ENCODE measurements around the gene RAI2.

The RAI2 gene

DNA sequence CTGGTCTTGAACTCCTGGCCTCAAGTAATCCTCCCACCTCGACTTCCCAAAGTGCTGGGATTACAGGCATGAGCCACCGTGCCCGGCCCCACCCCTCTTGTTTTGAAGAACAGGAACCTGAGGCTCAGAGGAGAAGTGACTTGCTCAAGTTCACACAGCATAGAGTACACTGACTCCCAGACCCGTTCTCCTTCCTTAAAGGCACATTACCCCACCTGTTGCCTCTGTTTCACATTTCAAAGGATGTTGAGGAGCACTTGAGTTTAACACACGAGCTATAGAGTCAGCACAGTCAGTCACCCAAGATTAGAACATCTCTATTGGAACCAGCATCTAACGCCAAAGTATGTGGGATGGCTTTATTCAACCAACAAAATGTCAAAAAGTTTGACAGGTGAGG is 51.1 kb downstream of the RAI2 start:
- no peak for TF ChIP-seq POLR2A (IDR thresholded peaks at IDR 0.05; ENCODE audit: extremely low read depth, insufficient read length)
- TF ChIP-seq, protein P1, sequence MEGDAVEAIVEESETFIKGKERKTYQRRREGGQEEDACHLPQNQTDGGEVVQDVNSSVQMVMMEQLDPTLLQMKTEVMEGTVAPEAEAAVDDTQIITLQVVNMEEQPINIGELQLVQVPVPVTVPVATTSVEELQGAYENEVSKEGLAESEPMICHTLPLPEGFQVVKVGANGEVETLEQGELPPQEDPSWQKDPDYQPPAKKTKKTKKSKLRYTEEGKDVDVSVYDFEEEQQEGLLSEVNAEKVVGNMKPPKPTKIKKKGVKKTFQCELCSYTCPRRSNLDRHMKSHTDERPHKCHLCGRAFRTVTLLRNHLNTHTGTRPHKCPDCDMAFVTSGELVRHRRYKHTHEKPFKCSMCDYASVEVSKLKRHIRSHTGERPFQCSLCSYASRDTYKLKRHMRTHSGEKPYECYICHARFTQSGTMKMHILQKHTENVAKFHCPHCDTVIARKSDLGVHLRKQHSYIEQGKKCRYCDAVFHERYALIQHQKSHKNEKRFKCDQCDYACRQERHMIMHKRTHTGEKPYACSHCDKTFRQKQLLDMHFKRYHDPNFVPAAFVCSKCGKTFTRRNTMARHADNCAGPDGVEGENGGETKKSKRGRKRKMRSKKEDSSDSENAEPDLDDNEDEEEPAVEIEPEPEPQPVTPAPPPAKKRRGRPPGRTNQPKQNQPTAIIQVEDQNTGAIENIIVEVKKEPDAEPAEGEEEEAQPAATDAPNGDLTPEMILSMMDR (IDR thresholded peaks at IDR 0.05; ENCODE audit: low read depth, low read length), result no peak
- H3K4me3 ChIP-seq (ENCODE audit: low read depth, low read length), result no peak overlapping the region
- no peak for DNase-seq (ENCODE audit: low read depth)

DNA sequence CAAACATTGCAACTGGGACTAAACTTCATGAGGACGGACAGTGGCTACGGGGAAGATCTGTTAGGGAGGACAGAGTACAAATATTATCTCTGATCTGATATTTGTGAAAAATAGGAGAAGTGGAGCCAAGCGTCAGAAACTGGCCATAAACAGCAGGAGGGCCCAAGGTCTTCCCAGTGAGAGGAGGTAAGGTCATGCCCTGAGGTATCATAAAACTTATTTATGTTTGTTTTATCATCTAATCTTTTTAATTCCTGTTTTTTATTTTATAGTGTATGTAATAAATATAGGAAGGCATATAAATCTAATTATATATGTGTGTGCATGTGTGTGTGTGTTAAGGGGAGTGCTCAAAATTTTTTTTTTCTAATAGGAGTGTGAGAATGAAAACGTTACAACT is 51.8 kb downstream of the RAI2 start:
- TF ChIP-seq, protein P2, sequence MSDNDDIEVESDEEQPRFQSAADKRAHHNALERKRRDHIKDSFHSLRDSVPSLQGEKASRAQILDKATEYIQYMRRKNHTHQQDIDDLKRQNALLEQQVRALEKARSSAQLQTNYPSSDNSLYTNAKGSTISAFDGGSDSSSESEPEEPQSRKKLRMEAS (IDR thresholded peaks at IDR 0.05; ENCODE audit: low read depth, low read length), result no peak
- TF ChIP-seq POLR2A (IDR thresholded peaks at IDR 0.05; ENCODE audit: extremely low read depth, insufficient read length), result no peak
- TF ChIP-seq MYC (IDR thresholded peaks at IDR 0.05; ENCODE audit: low read depth, low read length), result no peak
- TF ChIP-seq, protein P1 (IDR thresholded peaks at IDR 0.05; ENCODE audit: low read depth, low read length), result no peak
- no peak overlapping the region for H3K4me3 ChIP-seq (ENCODE audit: low read depth, low read length)
- no peak for DNase-seq (ENCODE audit: low read depth)

DNA sequence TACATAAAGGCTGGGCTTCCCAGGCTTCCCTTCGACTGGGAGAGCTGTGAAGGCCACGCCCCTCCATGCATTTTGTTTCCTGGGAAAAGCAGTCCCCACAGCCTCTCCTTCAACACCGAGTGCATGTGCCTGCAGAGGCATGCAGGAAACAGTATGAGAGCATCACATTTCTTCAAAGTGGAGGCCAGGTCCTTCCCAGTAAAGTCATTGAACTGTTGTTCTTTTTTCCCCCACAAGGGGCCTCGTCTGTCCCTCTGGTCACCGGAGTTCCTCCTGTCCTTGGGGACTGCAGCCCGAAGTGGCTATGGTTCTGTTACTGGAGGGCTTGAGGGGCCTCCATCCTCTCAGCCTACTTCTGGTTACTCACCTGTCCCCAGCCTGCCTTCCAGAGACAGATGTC is 56.0 kb downstream of the RAI2 start:
- no peak overlapping the region for H3K4me3 ChIP-seq (ENCODE audit: low read depth, low read length)
- TF ChIP-seq MYC (IDR thresholded peaks at IDR 0.05; ENCODE audit: low read depth, low read length) (no peak), POLR2A (IDR thresholded peaks at IDR 0.05; ENCODE audit: extremely low read depth, insufficient read length) (no peak)
- TF ChIP-seq, protein P2 (IDR thresholded peaks at IDR 0.05; ENCODE audit: low read depth, low read length), result no peak
- TF ChIP-seq, protein P1 (IDR thresholded peaks at IDR 0.05; ENCODE audit: low read depth, low read length), result no peak

DNA sequence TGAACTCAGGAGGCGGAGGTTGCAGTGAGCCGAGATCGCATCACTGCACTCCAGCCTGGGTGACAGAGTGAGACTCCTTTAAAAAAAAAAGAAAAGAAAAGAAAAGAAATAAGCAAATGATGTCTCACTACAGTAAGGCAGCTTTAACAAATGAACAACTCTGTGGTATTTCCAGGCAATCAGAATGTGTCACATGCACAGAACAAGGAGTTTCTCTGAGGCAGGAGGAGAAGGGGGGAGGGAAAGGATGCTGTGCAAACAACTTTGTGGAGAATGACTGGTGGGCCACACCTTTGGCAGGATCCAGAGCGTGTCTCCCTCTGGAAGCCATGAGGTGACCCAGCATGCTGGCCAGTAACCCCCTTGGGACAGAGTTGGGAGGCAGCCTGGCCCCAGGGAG is 57.6 kb downstream of the RAI2 start:
- no peak for DNase-seq (ENCODE audit: low read depth)
- TF ChIP-seq MYC (IDR thresholded peaks at IDR 0.05; ENCODE audit: low read depth, low read length), result no peak
- no peak for TF ChIP-seq POLR2A (IDR thresholded peaks at IDR 0.05; ENCODE audit: extremely low read depth, insufficient read length)
- TF ChIP-seq, protein P1 (IDR thresholded peaks at IDR 0.05; ENCODE audit: low read depth, low read length), result no peak
- TF ChIP-seq, protein P2 (IDR thresholded peaks at IDR 0.05; ENCODE audit: low read depth, low read length), result no peak
- H3K4me3 ChIP-seq (ENCODE audit: low read depth, low read length), result no peak overlapping the region

More for the DNA sequence above, 56.0 kb downstream of the RAI2 start:
- DNase-seq (ENCODE audit: low read depth), result peak; percentile 0

DNA sequence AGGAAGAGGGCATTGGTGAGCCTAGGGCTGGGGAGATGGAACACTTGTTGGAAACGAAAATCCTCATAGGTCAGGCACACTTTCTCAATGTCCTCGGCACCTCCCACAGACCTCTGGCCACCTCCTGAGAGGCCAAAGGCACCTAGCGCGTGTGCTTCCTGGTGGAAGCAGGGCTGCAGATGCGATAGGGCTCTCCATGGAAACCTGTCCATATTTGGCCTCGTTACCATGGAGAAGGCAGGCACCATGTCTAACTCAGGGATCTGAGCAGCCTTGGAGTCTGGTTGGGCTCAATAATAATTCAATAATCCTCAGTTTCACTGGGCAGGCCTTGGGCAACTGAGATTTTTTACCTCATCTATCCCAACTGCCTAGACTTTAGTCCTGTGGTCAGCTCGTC is 58.3 kb downstream of the RAI2 start:
- H3K4me3 ChIP-seq (ENCODE audit: low read depth, low read length), result no peak overlapping the region
- no peak for DNase-seq (ENCODE audit: low read depth)
- TF ChIP-seq POLR2A (IDR thresholded peaks at IDR 0.05; ENCODE audit: extremely low read depth, insufficient read length), result no peak
- TF ChIP-seq, protein P2 (IDR thresholded peaks at IDR 0.05; ENCODE audit: low read depth, low read length), result no peak
- TF ChIP-seq MYC (IDR thresholded peaks at IDR 0.05; ENCODE audit: low read depth, low read length), result no peak
- TF ChIP-seq, protein P1 (IDR thresholded peaks at IDR 0.05; ENCODE audit: low read depth, low read length), result no peak

DNA sequence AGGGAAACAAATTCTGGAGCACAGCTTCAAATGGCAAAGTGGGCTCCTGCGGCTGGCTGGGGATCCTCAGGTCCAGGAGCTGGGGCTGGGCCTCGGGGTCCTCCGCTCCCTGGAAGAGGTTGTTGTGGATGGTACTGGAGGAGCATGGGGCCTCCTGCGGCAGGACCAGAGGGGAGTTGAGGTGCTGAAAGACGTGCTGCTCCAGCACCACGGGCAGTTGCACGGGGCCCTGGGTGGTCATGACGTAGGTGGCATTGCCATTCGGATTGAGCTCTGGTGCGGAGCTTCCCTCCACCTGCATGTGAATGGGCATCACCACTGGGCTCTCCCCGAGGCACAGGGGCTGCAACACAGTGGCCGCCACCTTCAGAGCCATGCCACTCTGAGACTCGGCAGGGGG is 59.7 kb downstream of the RAI2 start:
- no peak for DNase-seq (ENCODE audit: low read depth)
- TF ChIP-seq MYC (IDR thresholded peaks at IDR 0.05; ENCODE audit: low read depth, low read length), result no peak
- TF ChIP-seq, protein P2 (IDR thresholded peaks at IDR 0.05; ENCODE audit: low read depth, low read length), result no peak
- TF ChIP-seq POLR2A (IDR thresholded peaks at IDR 0.05; ENCODE audit: extremely low read depth, insufficient read length), result no peak
- TF ChIP-seq, protein P1 (IDR thresholded peaks at IDR 0.05; ENCODE audit: low read depth, low read length), result no peak
- no peak overlapping the region for H3K4me3 ChIP-seq (ENCODE audit: low read depth, low read length)

All from NB4 (cell line).